NOMO-1 treated with dmso at 0.1 percent for 144 hours (cell line): ENCODE data around the gene RAB35.

Experiments
- DNase-seq: peaks from one replicate; lab custom pipeline; 2025; ENCODE audit not compliant: unreplicated experiment; lab: John Stamatoyannopoulos, UW

RAB35 gene

DNA sequence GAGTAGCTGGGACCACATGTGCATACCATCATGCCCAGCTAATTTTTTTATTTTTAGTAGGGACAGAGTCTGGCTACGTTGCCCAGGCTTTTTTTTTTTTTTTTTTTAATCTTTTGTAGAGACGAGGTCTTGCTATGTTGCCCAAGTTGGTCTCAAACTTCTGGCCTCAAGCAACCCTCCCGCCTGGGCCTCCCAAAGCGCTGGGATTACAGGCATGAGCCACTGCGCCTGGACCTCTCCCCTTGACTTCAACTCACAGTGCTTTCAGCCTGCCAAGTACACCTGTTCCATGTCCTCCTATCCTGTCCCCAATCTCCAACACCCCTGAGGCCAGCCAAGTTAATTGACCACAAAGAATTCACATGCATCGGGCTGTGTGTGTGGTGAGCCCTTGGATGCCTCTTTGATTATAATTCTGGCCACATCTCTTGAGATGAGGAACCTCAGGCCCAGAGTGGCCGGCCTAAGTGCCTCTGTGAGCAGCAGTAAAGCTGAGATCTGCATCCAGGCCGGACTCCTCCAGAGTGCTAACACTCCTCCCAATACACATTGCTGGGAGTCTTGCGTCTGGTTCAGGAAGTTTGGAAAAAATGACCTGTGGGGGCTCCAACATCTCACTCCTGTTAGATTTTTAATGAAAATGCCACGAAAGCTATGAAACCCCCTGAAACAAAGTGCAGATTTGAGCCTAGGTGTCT is 6.8 kb downstream of the RAB35 start:
- DNase-seq: no peak

GRCh38 chr12:120106151-120106550 is 10.4 kb downstream of the RAB35 start:
- DNase-seq: no peak

DNA sequence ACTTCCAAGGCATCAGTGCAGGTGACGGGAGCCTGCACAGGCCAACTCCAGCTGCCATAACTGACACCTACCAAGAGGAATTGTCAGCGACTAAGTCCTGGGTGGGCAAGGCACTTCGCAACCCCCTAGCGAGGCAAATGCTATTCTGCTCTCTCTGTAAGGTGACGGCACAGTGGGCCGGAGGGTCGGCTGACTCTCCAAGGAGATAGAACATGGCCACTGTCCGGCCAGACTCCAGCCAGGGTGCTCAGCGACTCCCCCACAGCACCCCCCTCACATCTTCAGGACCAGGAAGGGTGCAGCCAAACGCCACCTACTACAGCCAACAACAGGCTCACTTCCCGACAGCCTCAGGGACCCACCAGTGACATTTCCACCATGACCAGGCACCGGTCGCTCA is 13.2 kb downstream of the RAB35 start:
- no peak for DNase-seq

DNA sequence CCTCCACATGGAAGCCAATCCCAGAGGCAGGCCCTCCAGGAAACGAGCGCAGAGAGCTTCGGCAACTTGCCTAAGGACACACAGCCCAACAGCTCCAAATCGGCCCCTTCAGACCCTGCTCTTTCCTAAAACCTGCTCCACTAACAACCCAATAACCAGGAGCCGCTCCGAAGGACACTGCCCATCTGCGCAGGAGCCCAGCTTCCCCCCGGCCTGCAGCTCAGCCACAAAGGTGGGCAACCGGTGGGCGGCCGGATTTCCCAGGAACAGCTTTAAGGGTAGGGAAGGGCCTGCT is 13.6 kb downstream of the RAB35 start:
- DNase-seq: no peak

- no peak for DNase-seq
These were observed 14.1 kb downstream of the RAB35 start for GRCh38 chr12:120102189-120103043.

DNA sequence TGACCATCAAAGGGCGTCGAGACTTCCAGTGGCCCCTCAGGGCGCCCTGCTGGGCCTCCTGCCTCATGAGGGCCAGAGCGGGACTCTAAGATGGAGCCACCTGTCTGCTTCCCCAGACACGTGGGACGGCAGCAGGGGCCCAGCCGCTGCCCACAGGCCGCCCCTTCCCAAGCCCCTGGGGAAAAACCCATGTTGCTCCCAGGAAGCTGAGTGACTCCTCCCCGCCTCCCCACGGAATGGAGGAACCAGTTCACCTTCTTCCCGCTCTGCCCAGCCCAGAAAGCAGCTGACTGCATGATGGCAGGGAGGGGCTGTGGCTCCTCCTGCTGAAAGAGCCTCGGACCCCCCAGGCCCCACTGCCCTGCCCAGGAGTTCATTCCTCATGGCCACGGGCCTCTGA is 14.9 kb downstream of the RAB35 start:
- DNase-seq: no peak

DNA sequence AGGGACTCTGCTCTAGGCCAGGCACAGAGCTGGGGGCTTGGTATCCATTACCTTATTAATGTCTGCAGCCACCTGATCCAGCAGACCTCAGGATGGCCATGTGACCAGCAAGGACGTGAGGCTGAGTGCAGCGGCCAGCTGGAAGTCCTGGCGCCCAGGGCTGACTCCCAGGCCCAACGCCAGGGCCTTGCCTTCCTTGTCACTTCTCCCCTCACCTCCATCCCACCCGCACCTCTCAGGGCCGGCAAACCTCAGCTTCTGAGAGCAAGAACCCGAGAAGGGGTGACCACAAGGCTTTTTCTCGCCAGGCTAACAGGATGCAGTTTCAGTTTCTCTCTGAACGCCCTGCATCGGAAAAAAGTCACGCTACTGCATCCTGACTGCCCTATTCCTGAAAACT is 15.4 kb downstream of the RAB35 start:
- DNase-seq: no peak

GRCh38 chr12:120100630-120101029 is 15.9 kb downstream of the RAB35 start:
- DNase-seq: no peak

DNA sequence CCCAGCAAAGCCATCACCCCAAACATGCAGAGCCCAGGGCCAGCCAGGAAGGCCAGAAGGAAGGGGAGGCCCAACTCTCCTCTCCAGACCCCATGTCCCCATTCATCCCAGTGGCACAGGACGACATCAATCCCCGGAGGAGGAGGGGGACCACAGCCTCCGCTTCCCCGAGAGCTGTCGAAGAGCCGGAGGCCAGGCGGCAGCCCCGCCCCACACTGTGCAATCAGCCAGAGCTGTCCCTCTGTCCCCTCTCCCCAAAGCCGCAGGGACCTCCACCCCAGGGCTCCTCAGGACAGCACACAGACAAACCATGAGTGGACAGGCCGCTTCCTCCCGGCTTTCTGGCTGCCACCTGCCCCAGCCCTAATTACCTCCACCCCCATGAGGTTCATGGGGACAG is 16.8 kb downstream of the RAB35 start:
- no peak for DNase-seq

DNA sequence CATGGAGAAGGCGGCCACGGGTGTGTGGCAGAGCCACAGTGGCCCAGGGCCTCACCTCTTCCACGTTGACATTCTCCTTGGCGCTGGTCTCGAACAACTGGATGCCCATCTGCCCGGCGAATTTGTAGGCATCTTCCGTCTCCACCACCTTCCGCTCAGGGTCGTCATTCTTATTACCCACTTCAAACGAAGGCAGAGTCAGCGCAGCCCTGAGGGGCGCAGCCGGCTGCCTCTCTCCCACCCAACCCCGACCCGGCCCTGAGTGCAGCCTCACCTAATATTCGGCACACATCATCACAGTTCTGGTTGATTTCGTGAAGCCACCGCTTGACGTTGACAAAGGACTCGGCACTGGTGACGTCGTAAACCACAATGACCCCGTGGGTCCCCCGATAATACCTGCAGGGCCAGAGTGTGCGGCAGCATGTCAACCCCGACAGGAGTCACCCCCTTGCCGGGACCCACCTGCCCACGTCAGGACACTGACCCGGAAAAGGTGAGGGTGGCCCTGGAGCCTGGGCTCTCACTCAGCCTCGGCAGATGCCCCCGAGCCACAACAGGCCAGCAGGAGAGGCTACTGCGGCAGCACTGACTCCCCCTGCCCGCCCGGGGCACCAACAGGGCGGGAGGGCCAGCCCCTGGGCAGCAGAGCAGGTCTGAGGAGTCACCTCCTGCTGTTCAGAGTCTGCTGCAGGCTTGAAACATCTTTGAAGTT is 17.6 kb downstream of the RAB35 start:
- DNase-seq: no peak

DNA sequence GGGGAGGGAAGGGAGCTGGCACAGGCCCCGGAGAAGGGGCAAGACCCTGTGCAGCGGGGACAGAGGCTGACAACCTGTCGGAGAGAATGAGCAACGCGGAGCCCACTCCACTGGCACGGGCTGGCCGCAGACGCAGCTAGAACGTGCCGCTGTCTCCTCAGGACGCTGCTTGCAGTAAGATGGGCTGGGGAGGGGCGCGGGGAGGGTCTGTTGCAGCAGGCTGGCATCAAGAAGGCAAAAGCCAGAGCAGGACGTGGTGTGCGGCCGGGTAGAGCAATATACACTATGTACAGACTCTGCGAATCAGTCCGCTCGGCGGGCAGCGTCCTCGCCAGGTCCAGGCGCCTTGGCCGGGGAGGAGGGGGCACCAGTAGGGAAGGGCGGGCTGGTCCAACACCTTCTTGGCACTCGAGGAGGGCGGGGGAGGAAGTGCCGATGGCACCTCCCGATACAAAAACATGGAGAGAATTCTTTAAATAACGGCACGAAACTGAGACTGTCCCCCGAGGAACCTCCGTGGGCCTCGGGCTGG is 19.8 kb downstream of the RAB35 start:
- no peak for DNase-seq

- DNase-seq: no peak
These were observed 20.8 kb downstream of the RAB35 start for GRCh38 chr12:120095736-120096135.

GRCh38 chr12:120095331-120095730 is 21.2 kb downstream of the RAB35 start:
- DNase-seq: no peak

GRCh38 chr12:120094485-120094884 is 22.1 kb downstream of the RAB35 start:
- DNase-seq: no peak

DNA sequence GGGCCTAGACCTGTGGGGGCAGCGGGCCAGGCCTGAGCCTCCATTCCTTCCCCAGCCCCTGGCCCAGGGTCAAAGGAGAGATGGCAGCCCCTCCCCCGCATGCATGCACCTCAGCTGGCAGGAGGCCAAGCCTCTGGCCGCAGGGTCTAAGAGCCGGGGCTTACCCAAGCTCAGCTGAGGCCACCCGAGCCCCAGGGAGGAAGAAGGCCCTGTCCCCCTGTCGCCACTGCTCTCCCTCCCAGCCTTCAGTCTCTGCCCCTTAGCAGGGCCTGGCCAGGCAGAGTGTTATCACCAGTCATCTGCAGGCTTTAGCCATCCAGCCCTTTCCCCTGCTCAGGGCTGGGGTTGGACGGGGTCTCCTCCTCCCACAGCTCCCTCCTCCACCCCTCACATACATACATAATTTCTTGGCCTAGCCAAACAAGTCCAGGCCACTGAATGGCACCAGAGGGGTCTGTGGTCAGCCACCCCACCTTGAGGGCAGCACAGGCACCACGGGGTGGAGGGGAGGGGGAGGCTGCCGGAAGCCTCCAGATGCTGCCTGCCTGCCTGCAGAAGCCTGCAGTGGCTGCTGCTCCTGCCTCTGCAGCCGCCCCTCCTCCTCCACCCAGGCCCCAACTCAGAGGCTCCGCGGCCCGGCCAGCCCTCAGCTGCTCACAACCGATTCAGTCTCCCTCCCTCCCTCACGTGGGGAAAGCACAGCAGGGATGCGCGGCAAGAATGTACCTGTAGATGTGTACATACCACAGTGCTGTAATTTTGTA is 22.8 kb downstream of the RAB35 start:
- DNase-seq: no peak

DNA sequence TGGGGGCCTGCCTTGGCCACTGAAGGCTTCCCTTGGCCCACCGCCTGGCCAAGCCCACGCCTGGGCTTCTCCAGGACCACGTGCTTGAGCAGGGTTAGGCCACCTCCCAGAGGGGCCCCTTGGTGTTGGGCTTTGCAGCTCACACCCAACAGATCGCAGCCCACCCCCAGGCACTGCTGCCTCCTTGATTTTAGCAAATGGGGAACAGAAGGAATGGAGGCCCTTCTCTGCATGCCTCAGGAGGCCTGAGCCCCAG is 23.3 kb downstream of the RAB35 start:
- DNase-seq: no peak

- no peak for DNase-seq
These were observed 23.8 kb downstream of the RAB35 start for GRCh38 chr12:120092551-120093335.

DNA sequence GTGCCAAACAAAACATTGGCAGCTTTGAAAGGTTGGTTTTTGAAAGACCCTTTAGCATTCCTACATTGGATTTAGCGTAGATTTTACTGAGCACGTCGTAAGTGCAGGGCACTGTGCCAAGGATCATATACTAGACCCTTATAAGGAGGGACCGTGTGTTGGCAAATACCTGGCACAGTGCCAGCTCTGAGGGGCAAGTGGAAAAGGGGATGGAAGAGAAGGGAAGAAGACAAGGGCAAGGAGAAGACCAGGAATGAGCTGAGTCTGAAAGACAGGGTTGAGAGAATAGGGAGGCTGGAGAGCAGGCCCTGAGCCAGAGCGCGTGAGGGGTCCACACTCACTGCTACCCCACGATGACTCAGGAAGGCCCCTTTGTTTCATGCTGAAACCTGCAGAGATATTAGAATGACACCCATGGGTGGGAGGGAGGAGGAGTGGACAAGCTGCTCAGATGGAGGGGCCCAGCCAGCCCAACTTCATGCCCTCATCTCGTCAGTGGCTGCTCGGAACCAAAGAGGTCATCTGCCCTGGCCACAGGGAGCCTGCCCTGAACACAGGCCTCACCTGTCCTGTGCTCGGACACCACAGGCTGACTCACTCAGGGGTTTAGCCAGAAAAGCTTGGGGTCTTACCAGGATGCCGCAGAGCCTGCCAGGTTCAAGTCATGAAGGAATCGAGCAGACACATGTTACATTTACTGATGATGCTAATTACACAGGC is 25.0 kb downstream of the RAB35 start:
- no peak for DNase-seq

DNA sequence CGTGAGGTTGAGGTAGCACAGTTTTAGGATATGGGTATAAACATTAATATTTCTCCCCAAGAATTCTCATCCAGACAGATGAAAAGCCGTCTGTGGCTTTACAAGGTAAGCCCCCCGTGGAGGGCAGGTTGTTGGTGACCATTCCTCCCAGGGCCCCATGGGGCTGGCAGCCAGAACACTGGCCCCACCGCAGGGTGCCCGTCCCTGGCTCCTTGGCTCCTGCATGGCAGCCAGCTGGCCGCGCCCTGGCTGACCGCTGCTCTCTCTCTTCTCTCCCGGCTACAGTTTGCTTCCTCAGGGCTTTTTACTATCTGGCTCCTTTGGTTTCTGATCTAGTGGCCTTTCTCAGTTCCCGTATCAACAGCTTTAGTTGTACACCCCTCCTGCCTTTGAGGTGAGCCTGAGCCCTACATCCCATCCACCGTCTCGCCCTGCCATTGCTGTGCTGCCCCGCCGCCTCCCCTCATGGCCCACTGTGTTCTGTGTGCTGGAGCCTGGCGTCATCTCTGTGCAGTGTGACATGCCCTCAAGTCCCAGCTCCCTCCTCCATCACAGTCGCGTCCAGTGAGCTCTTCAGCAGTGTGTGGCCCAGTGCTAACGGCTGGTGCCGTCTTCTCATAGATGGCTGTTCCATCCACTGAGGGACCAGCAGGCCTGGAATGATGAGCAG is 25.8 kb downstream of the RAB35 start:
- DNase-seq: no peak
